ENCODE data around the gene GSTP1.
"Not testable (repeated sequence)": the region's sequence is repeated elsewhere in the genome, so short reads cannot be mapped to it uniquely, and the experiment has no call there.

GSTP1 gene

DNA sequence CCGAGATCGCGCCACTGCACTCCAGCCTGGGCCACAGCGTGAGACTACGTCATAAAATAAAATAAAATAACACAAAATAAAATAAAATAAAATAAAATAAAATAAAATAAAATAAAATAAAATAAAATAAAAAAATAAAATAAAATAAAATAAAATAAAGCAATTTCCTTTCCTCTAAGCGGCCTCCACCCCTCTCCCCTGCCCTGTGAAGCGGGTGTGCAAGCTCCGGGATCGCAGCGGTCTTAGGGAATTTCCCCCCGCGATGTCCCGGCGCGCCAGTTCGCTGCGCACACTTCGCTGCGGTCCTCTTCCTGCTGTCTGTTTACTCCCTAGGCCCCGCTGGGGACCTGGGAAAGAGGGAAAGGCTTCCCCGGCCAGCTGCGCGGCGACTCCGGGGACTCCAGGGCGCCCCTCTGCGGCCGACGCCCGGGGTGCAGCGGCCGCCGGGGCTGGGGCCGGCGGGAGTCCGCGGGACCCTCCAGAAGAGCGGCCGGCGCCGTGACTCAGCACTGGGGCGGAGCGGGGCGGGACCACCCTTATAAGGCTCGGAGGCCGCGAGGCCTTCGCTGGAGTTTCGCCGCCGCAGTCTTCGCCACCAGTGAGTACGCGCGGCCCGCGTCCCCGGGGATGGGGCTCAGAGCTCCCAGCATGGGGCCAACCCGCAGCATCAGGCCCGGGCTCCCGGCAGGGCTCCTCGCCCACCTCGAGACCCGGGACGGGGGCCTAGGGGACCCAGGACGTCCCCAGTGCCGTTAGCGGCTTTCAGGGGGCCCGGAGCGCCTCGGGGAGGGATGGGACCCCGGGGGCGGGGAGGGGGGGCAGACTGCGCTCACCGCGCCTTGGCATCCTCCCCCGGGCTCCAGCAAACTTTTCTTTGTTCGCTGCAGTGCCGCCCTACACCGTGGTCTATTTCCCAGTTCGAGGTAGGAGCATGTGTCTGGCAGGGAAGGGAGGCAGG, at the start of gene GSTP1:
TSS of gene GSTP1 (plus strand) at position 566 of the 958 bp plus-strand sequence. CDS start at position 598, 32 bp downstream.
- DNase-seq (ENCODE audit: low read depth) = peak; percentile 82

DNA sequence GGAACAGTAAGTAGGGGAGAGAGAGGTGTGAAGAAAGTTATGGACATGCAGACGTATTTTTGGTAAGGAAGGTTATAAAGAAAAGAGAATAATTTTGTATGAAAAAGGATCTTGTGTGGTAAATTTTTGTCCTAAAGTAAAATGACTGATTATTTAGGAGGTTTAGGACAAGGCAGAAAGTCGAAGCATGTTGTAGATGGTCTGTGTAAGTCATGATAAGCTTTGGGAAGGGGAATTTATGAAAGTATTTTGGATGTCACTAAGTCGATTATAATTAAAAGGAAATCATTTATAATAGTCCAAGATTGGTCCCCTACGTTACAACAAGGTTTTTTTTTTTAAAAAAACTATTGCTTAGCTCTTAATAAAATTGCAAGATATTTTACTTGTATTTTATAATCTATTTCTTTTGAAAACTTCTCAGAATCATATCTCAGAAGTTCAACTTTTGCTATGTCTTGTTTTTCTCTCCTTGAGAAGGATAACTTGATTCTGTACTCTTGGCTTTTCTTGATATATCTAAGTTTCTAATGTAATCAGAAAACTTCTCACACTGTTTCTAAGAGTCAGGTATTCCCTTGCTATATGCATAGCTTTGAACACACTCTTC, 49.4 kb upstream of the GSTP1 start:
- DNase-seq (ENCODE audit: low read depth) = peak; percentile 12

DNA sequence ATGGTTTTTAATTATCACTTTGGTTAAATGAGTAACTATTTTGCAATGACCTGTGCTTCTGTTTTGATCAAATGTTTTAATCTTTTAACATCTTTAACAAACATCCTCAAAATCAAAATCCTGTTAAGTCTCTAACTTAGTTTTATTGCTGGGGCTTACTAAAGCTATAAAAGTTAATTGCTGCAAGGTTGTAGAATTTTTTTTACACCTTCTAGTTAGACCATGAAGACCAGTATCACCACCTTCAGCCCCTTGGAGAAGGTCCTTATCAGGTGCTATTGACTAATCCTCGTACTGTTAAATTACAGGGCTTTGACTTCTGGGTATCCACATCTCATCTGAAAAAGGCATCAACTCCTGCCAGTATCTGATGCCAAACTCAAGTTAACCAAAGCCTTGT, 48.1 kb upstream of the GSTP1 start:
- no peak for DNase-seq (ENCODE audit: low read depth)

DNA sequence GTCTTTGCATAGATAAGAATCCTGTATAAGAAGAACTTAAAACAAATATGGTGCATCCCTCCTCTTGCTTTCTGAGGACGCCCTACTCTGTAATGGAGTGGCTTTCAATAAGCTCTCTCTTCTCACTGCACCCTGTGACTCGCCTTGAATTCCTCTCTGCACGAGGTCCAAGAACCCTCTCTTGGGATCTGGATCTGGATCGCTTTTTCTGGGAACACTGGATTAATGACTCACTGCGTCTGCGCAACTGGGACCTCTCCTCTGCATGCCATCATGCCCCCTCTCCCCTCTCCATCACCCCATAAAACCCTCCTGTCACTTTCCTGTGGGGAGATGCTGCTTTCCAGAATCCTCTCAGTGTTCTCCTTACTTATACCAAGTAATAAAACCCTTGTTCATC, 45.3 kb upstream of the GSTP1 start:
- peak; percentile 64 for DNase-seq (ENCODE audit: low read depth)

DNA sequence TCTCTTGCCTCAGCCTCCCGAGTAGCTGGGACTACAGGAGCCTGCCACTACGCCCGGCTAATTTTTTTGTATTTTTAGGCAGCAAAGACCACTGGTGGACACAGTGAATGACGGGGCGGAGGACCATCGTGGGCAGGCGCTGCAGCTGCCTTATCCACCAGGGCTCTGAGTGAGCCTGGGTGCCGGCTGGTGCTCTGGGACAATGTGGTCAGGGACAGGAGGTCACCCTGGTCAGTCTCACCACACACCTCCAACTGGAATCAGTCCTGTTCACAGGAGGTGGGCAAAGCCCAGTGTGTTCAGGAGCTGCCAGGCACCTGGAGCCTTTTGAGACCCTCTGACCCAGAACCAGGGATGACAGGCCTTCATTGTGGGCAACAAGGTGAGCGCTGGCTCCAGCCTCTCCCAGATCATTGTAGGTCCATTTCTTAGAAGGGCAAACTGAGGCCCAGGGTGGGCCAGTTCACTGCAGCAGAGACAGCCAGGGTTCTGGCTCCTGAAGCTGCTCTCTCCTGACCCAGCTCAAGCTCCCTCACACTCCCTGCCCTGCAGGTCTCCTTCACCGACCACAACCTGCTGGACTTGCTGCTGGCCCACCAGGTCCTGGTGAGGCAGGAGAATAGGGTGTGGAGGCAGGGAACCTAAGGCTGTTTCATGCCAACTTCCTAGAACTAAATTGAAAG, 44.6 kb upstream of the GSTP1 start:
- DNase-seq (ENCODE audit: low read depth) = no peak

DNA sequence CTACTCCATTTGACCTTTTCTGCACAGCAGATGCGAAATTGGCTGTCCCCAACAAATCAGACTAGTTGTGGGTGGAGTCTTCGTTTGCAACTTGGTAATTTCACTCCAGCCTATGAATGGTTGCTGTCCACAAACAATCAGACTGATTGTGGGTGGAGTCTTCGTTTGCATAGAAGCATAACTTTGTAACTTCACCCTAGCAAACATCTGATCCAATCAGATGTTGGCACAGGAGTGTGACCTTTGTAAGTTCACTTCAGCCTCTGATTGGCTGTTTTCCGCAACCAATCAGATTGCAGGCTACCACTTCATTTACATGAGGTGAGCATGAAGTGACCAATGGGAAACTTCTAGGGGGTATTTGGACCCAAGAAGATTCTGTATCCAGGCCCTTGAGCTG, 44.1 kb upstream of the GSTP1 start:
- DNase-seq (ENCODE audit: low read depth) = no peak

DNA sequence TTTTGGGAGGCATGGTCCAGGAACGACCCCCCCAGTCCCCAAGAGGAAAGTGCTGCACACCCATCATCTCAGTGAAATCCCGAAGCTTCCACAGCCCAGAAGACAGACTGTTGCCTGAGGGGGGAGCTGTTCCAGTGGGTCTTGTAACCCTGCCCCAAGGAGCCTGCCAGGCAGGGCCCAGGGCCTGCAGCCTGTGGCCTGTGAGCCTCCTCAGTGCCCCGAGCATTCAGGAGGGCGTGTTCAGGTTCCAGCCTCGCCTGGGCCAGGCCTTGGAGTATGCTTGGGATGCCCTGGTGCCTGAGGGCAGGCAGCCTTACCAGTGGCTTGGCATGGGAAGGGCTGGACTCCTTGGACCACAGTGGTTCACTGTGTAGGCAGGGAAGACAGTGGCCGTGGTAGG, 42.4 kb upstream of the GSTP1 start:
- no peak for DNase-seq (ENCODE audit: low read depth)

DNA sequence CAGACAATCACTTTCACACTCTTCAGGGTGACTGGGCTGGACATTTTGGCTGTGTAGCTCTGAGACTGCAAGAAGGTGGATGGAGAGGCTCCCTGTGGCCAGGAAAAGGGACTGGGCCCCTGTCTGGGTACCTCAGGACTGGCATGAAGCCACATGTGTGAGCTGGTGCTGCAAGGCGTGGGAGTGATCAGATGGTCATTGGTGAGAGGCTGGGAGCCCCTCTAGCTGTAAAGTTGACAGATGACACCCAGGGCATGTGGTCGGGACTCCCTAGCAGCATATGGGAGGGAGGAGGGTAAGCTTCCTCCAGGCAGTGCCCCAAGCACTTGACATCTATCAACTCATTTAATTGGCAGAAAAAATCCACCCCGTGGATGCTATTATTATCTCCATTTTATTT, 41.4 kb upstream of the GSTP1 start:
- DNase-seq (ENCODE audit: low read depth) = no peak

DNA sequence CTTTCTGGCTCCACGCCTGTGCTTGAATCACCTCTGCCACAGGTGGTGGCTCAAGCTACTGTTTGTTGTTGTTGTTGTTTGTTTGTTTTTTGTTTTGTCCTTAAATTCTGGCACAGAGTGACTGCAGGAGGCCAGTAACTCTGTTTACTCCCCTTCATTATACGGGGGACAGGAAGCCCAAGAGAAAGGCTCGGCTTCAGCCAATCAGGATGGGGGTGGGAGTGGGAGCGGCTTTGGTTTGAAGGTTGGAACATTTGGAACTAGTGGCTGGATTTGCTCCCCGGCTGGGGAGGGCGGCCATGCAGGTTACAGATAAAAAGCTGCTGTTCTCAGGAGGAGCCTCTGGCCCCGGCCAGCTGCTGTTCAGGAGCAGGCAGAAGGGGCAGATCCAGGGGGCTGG, 40.6 kb upstream of the GSTP1 start:
- DNase-seq (ENCODE audit: low read depth) = no peak

DNA sequence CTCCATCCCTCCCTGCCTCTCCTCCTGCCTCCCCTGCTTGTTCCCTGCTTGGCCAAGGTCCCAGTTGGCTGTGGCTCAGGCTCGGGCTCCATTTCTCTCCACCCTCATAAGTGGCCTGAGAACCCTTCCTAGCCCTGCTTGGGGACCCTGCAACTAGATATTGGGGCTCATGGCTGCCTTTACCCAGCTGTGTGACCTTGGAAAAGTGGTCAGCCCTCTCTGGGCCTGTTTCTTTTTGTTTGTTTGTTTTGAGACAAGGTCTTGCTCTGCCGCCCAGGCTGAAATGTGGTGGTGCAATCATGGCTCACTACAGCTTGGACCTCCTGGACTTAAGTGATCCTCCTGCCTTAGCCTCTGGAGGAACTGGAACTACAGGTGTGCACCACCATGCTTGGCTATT, 40.0 kb upstream of the GSTP1 start:
- DNase-seq (ENCODE audit: low read depth) = no peak

DNA sequence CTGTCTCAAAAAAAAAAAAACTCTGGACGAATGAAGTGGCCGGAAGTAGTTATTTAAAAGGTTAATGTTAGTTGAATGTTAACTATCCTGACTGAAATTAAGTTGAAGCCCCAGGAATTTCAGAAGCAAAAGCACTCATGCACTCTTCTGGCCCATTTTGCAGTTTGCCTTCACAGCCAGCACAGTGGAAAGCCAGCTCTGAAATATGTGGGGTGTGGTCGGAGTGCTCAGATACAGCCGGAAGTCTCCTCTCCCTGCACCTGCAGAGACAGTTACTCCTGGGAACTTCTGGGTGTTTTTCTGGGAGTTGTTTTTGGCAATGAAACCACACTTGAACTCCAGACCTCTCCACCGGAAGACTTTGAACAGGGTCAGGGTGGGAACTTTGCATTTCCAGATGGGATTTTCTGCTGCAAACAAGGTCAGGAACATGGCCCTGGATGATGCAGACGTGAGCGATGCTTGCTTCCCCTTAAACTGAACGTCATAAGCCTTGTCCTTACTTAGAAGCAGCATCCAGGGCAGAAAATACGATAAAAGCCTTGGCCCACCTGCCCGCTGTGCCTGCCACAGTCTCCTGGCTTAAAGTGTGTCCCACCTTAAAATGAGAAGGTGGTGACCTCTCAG, 38.9 kb upstream of the GSTP1 start:
- no peak for DNase-seq (ENCODE audit: low read depth)

DNA sequence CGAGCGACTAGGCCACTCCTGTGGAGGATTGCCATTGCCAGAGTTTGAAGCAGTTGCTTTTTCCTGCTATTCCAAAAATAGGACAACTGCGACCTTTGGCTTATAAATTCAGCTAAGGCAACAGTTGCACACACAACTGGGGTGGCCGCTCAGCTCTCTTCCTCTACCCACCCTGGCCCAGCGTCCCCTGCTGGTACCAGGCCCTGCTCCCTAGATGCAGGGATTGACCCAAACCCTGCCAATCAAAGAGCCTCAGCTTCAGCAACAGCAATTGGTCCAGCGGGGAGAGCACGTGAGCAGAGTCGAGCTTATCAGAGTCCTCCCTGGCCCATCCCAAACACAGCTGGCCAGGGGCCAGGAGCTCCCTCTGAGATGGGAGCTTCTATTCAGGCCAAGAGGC, 38.3 kb upstream of the GSTP1 start:
- no peak for DNase-seq (ENCODE audit: low read depth)

DNA sequence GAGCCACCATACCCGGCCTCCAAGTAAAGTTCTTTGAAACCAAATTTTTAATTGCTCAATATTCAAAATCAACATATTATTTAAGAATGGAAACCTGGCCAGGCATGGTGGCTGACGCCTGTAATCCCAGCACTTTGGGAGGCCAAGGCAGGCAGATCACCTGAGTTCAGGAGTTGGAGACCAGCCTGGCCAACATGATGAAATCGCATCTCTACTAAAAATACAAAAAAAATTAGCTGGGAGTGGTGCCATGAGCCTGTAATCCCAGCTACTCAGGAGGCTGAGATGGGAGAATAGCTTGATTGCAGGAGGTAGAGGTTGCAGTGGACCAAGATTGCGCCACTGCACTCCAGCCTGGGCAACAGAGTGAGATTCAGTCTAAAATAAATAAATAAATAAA, 35.5 kb upstream of the GSTP1 start:
- DNase-seq (ENCODE audit: low read depth) = not testable (repeated sequence)

DNA sequence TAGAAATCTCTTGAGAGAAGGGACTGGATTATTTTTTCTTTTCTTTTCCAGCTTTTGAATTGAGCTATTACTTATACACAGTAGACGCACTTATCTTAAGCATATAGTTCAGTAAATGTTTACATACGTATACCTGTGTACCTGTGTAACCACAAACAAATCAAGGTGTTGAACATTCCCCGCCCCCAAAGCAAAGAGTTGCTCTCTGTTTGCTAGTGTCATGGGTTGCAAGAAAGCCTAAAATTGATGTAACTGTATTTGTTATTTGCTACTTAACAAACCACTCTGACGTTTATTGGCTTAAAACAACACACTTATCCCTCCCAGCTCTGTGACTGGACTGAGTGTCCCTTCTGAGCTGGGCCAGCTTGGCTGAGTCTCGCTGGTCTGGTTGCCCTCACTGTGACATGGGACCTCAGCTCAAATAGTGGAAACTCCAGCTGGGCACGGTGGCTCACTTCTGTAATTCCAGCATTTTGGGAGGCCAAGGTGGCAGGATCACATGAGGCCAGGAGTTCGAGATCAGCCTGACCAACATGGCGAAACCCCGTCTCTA, 35.0 kb upstream of the GSTP1 start:
- no peak for DNase-seq (ENCODE audit: low read depth)

DNA sequence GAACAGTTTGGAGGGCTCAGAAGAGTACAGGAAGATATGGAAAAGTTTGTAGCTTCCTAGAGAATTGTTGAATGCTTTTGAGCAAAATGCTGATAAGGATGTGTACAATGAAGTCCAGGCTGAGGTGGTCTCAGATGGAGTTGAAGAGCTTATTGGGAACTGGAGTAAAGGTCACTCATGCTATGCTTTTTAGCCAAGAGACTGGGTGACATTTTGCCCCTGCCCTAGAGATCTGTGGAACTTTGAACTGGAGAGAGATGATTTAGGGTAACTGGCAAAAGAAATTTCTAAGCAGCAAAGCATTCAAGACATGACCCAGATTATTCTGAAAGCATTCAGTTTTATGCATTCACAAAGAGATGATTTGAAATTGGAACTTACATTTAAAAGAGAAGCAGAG, 32.5 kb upstream of the GSTP1 start:
- DNase-seq (ENCODE audit: low read depth) = no peak

DNA sequence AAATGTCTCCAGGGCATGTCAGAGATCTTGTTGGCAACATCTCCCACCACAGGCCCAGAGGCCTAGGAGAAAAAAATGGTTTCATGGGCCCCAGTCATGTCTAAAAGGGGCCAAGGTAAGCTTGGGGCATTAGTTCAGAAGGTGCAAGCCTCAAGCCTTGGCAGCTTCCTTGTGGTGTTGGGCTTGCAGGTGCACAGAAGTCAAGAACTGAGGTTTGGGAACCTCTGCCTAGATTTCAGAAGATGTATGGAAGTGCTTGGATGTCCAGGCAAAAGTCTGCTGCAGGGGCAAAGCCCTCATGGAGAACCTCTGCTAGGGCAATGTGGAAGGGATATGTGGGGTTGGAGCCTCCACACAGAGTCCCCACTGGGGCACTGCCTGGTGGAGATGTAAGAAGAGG, 31.9 kb upstream of the GSTP1 start:
- not testable (repeated sequence) for DNase-seq (ENCODE audit: low read depth)

DNA sequence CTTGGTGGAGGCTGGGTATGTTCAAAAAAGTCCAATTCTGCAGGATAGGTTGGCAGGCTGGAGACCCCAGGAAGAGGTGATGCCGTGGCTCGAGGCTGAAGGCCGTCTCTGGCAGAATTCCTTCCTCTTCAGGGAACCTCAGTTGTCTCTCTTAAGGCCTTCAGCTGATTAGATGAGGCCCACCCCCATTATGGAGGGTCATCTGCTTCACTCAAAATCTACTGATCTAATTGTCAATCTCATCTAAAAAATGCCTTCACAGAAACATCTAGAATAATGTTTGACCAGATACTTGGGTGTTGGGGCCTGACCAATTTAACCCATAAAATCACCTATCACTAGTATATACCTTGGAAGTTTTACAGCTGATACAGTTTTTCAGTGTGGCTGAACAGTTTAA, 27.4 kb upstream of the GSTP1 start:
- DNase-seq (ENCODE audit: low read depth) = no peak

DNA sequence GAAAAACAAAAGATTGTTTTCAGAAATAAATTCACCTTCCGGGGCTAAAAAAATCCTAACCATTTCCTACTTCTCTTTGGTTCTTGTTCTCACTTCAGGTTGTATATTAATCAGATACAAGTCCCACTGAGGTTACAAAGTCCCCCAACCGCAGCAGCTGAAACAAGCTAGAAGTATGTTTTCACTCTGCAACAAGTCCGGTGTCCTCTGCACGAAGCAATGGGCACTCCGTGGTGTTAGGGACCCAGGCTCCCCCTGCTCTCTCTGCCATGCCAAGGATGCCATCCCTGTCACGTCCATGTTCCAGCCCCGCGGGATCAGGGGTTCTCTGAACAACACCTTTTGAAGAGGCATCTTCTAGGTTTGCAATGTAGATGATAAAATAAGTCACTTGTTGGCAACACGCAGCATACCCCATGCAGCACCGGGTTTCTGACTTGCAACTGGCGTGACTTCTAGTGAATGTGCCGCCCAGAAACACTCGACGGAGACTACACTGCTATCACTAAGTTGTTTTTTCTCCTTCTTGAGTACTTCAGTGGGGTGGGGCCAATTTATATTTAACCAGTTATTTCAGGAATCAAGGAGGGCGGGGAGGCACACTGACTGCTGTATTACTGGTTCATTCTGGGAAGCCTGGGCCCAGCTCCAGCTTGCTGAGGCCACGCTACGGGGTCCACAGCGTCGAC, 25.4 kb upstream of the GSTP1 start:
- DNase-seq (ENCODE audit: low read depth) = no peak

DNA sequence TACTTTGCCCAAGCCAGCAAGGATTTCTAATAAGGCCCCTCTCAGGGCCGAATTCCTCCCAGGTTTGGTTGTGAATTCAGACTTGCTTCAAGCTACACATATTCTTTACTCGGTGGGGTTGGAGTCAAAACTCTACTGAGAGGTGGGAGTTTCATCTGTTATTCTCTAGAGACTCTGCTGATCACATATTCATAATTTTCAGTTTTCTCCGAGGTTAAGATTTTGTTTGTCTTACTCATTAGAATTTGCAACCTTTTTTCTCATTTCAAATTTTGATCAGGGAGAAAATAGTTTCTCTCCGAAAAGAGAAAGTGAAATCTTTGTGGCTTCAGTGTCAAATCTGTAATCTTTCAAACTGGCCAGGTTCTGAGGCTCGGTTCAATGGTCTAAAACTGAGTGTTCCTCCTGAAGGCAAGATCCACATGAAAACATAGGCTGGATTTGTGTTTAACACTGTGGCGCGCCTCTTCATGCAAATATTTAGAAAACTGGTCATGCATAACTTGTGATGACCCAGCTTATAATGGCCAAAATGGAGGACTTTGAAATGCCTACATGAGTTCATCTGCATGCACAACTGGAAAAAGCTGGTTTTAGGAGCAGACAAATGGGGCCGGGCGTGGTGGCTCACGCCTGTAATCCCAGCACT, 21.5 kb upstream of the GSTP1 start:
- no peak for DNase-seq (ENCODE audit: low read depth)

DNA sequence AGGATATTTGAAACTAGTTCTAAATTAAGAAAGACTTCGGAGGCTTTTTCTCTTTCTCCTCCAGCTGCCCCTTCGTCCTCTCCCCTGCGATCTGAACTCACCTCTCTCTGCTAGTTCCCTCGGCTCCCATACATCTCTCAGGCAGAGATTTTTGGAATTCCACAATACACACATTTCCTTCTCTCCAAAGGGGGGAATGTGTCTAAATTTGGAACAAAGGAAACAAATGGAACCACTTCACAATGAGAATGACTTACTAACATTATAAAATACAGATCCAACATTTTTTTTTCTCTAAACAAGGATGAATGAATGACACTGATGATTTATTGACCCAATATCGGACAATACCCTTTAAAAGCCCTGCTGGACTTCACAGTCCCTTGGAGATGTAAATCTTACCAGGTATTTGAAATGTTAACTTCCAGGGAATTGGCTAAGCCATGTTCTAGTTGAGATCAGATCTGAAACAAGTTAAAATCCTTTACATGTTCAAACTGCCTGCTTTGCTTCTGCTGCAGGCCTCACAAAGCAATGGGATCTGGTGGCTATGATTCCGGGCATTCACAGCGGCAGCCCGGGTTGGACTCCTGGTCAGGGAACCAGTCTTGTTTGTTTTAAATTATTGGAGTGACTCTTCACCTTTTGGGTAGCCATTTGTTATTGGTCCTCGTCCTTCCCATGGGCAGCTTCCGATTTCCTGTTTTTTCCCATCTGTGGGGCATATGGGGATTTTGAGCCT, 20.5 kb upstream of the GSTP1 start:
- DNase-seq (ENCODE audit: low read depth) = no peak
